ENCODE data around the gene MIS12. TPM values are rescaled to one million over a fixed set of nuclear protein-coding genes. Genes with fewer than 3 reads are reported as not detected.

MIS12 gene
- total and polyA plus RNA-seq, 2 of the 8 experiments (the other 6 are each of a cell fraction or from before 2014, with no cell fraction given): 9.5 to 25.6 TPM

GRCh38 chr17:5438716-5439445 lies 47.5 kb upstream of the MIS12 start, which contains the start of gene C1QBP (continued):
- peak; percentile 68 for TF ChIP-seq E2F6 (IDR thresholded peaks at IDR 0.05)
- no peak for TF ChIP-seq CBX8 (IDR thresholded peaks at IDR 0.05; ENCODE audit: borderline replicate concordance, low read depth, low read length)
- no peak for TF ChIP-seq HDAC6 (IDR thresholded peaks at IDR 0.05; ENCODE audit: low read depth, low read length)
- no peak for TF ChIP-seq CHD7 (IDR thresholded peaks at IDR 0.05; ENCODE audit: insufficient replicate concordance, low read length)
- TF ChIP-seq POU5F1 (IDR thresholded peaks at IDR 0.05; ENCODE audit: low read depth, low read length): no peak
- no peak for TF ChIP-seq BRCA1 (IDR thresholded peaks at IDR 0.05; ENCODE audit: low read depth, low read length)
- TF ChIP-seq PHF8 (conservative IDR thresholded peaks at IDR 0.05; ENCODE audit: low read depth, low read length): peak; percentile 93
- no peak for TF ChIP-seq NANOG (IDR thresholded peaks at IDR 0.05; ENCODE audit: insufficient read depth, low read depth, low read length, poor library complexity, severe bottlenecking)
- no peak for TF ChIP-seq KDM5A (IDR thresholded peaks at IDR 0.05; ENCODE audit: low read length)
